Psoas muscle (tissue), 8 donors: ENCODE results near the gene OSBP2. TPM values are rescaled to one million over a fixed set of nuclear protein-coding genes. Genes with fewer than 3 reads are reported as not detected.

Experiments
- ATAC-seq, 4 donors: fragments of 200-7000 bp; cut with Tn5 transposase; one replicate each; pipeline ENCODE4 v1.9.1; 2020; ENCODE audit warnings: moderate library complexity in 3 of 4, mild to moderate bottlenecking in 2 of 4
- DNase-seq, 2 donors: peaks; one replicate each; pipeline ENCODE4 v3.0.0-alpha.2; 2020
- H3K27ac ChIP-seq: fragments of 200-600 bp; one replicate; pipeline ENCODE4 v1.8.0; 2022
- H3K27me3 ChIP-seq, 3 donors: fragments of 200-600 bp in 1 of 3; one replicate each; pipeline versions ENCODE4 v1.6.1 to v1.8.0; 2013 to 2022; ENCODE audit warnings: low read length in 2 of 3, mild to moderate bottlenecking in 2 of 3, moderate library complexity in 1 of 3; ENCODE audit not compliant: insufficient read depth in 3 of 3
- H3K36me3 ChIP-seq, 2 donors: fragments of 200-600 bp in 1 of 2; one replicate each; pipeline versions ENCODE4 v1.6.1 to v1.8.0; 2013 to 2022; ENCODE audit warnings: low read depth in 1 of 2, mild to moderate bottlenecking in 1 of 2, moderate library complexity in 1 of 2; ENCODE audit not compliant: insufficient read depth in 1 of 2
- H3K4me1 ChIP-seq: fragments of 200-600 bp; one replicate; pipeline ENCODE4 v1.8.0; 2022
- H3K4me3 ChIP-seq: fragments of 200-600 bp; one replicate; pipeline ENCODE4 v1.8.0; 2022; ENCODE audit warnings: mild to moderate bottlenecking
- H3K9me3 ChIP-seq: fragments of 200-600 bp; one replicate; pipeline ENCODE4 v1.8.0; 2022
- CTCF ChIP-seq: fragments of 200-600 bp; IDR thresholded peaks from one replicate; pipeline ENCODE4 v1.8.0; 2022; ENCODE audit warnings: antibody characterized with exemption
- WGBS, 3 donors: extraction: QIAGEN DNeasy Blood & Tissue Kit; methylation state at CpG; one replicate each; pipeline versions ENCODE4 v1.1.6 to v1.1.7; 2013; 5-methylcytosine and 5-hydroxymethylcytosine counted together
- intact Hi-C, 2 donors: fragments of 100-400 bp; cut with DNase I; formaldehyde crosslinking; loops; one replicate each; pipeline versions ENCODE4 v1.11.0 to v1.14.2; 2022
- polyA plus RNA-seq, 3 donors: library from polyadenylated mRNA; stranded (reverse); fragments of 200-250 nt; gene quantifications; one replicate each; pipeline ENCODE4 v1.2.3, GENCODE V29; 2013
- total RNA-seq, 4 donors: library from RNA; stranded (reverse); fragmentation: NEBNext Ultra II Directional in 2 of 4; extraction: Animal tissue kit (Norgen Biotek cat#: 25700) in 2 of 4; gene quantifications; one replicate each; pipeline versions ENCODE4 v1.2.1 to v1.2.4, GENCODE V29; 2021 to 2023
- donor health status: healthy with polysubstance abuse.
- donor health status: DM: no; HTN: no; CAD: no; lungs with moderate emphysema.
- donor health status: Bipolar disorder and iron deficiency.
- donor health status: healthy.
- donor health status: DM: yes; HTN: yes; CAD: no.
- donor health status: DM: no; HTN: no; CAD: no.
- donor health status: DM: no; HTN: no; CAD: no.
- donor health status: DM: yes; HTN: yes; CAD: no.

OSBP2 gene
- total and polyA plus RNA-seq, 7 donors, result 0.27 to 8.2 (median 2.5) TPM

GRCh38 chr22:30890686-30891442 lies 196.2 kb downstream of the OSBP2 start:
- peak; percentile 63 to 85 (median 72) for ATAC-seq
- Histone ChIP-seq H3K4me1 (no peaks in the 10 kb centered on the region), H3K4me3 (no peak overlapping the region), H3K36me3 (peaks cover 0 to 24% of the 10 kb centered on the region in 2 donors), H3K27ac (no peak overlapping the region), H3K27me3 (no peaks in the 10 kb centered on the region), H3K9me3 (no peaks in the 10 kb centered on the region)
- 75 to 82% (median 76%) methylated on average over 17 of the region's 17 CpGs for WGBS, 3 donors
- TF ChIP-seq CTCF, result peak; percentile 76
- DNase-seq, result peak in 1 of 2 donors; percentile 71
- intact Hi-C loops, result loop anchor here (1.0 to 10.0 kb wide), 2 partner anchors 29 to 126 kb away; no protein-coding TSS in a partner anchor

GRCh38 chr22:30891443-30891755 lies 196.7 kb downstream of the OSBP2 start:
- no peak for ATAC-seq

GRCh38 chr22:30891781-30892180 lies 197.1 kb downstream of the OSBP2 start:
- Histone ChIP-seq H3K9me3 (no peaks in the 10 kb centered on the region), H3K27ac (no peak overlapping the region), H3K4me3 (no peak overlapping the region), H3K27me3 (no peaks in the 10 kb centered on the region), H3K36me3 (peaks cover 0 to 24% of the 10 kb centered on the region in 2 donors), H3K4me1 (no peaks in the 10 kb centered on the region)
- TF ChIP-seq CTCF, result no peak
- DNase-seq (no peak), ATAC-seq (no peak)
- 80 to 85% (median 84%) methylated on average over 6 of the region's 6 CpGs for WGBS, 3 donors
- intact Hi-C loops, result loop anchor here in 1 of 2 donors (10.0 kb wide), 1 partner anchor 127 kb away; no protein-coding TSS in a partner anchor

More at GRCh38 chr22:30891443-30891755, 196.7 kb downstream of the OSBP2 start:
- H3K4me1 ChIP-seq, result no peaks in the 10 kb centered on the region
- no peaks in the 10 kb centered on the region for H3K27me3 ChIP-seq
- no peaks in the 10 kb centered on the region for H3K9me3 ChIP-seq
- TF ChIP-seq CTCF, result no peak
- H3K4me3 ChIP-seq, result no peak overlapping the region
- no peak for DNase-seq
- intact Hi-C loops, result loop anchor here in 1 of 2 donors (10.0 kb wide), 1 partner anchor 127 kb away; no protein-coding TSS in a partner anchor
- WGBS, 3 donors, result 81 to 82% (median 81%) methylated on average over 8 of the region's 8 CpGs
- H3K36me3 ChIP-seq, result peaks cover 0 to 24% of the 10 kb centered on the region in 2 donors
- no peak overlapping the region for H3K27ac ChIP-seq

DNA sequence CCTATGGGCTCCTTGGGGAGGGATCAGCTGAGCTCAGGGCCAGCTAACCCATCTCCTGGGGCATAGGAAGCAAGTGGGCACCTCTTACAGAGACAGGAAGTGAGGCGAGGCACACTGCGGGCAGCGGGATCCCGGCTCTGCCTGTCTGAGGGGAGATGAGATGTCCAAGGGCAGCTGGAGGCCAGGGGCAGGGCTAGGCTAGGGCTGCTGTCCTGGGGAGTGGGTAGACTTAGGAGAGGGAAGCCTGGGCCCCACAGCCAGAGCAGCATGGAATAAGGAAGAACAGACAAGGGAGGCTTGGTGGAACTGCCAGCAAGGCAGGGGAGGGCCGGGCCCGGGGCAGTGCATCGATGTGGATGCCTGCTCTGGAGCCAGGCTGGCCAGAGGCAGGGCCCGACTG lies 197.6 kb downstream of the OSBP2 start:
- DNase-seq (no peak), ATAC-seq (no peak)
- H3K9me3 ChIP-seq, result no peaks in the 10 kb centered on the region
- intact Hi-C loops, result loop anchor here in 1 of 2 donors (10.0 kb wide), 1 partner anchor 127 kb away; no protein-coding TSS in a partner anchor
- TF ChIP-seq CTCF, result no peak
- H3K4me1 ChIP-seq, result no peaks in the 10 kb centered on the region
- H3K4me3 ChIP-seq, result no peak overlapping the region
- H3K36me3 ChIP-seq, result peaks cover 0 to 24% of the 10 kb centered on the region in 2 donors
- no peak overlapping the region for H3K27ac ChIP-seq
- 90 to 93% (median 91%) methylated on average over 8 of the region's 8 CpGs for WGBS, 3 donors
- no peaks in the 10 kb centered on the region for H3K27me3 ChIP-seq
